Renal pelvis (tissue), 4 donors: Measurements from ENCODE around the gene GNAI3. TPM values are rescaled to one million over a fixed set of nuclear protein-coding genes. Genes with fewer than 3 reads are reported as not detected.

Source experiments
- DNase-seq: peaks from one replicate; pipeline ENCODE4 v3.0.0-alpha.2; 2013
- polyA plus RNA-seq, 3 donors: library from polyadenylated mRNA; unstranded; fragments of 120-200 nt; gene quantifications; one replicate each; pipeline ENCODE4 v1.2.1, GENCODE V29; 2013; ENCODE audit not compliant: insufficient read length in 3 of 3

Gene GNAI3
- polyA plus RNA-seq, 3 donors = 10.9 to 11.7 (median 11.4) TPM

- no peak for DNase-seq
Measured at GRCh38 chr1:109634292-109634691, 85.9 kb downstream of the GNAI3 start.

GRCh38 chr1:109634771-109635750 is 86.6 kb downstream of the GNAI3 start:
- DNase-seq = no peak

- no peak for DNase-seq
Measured at GRCh38 chr1:109635862-109636200, 87.4 kb downstream of the GNAI3 start.

- no peak for DNase-seq
Measured at GRCh38 chr1:109636201-109636952, 88.0 kb downstream of the GNAI3 start.

GRCh38 chr1:109637446-109637845 is 89.0 kb downstream of the GNAI3 start:
- no peak for DNase-seq

- DNase-seq = no peak
Measured at GRCh38 chr1:109639063-109639840, 90.8 kb downstream of the GNAI3 start.

GRCh38 chr1:109639841-109640184 is 91.4 kb downstream of the GNAI3 start:
- no peak for DNase-seq

- no peak for DNase-seq
Measured at GRCh38 chr1:109640285-109640865, 92.0 kb downstream of the GNAI3 start.

GRCh38 chr1:109641078-109641740 is 92.8 kb downstream of the GNAI3 start:
- no peak for DNase-seq

- no peak for DNase-seq
Measured at GRCh38 chr1:109641861-109642260, 93.4 kb downstream of the GNAI3 start.

- no peak for DNase-seq
Measured at GRCh38 chr1:109642626-109643025, 94.2 kb downstream of the GNAI3 start.

- DNase-seq = peak; percentile 70
Measured at GRCh38 chr1:109643385-109644230, 95.2 kb downstream of the GNAI3 start.

- no peak for DNase-seq
Measured at GRCh38 chr1:109644670-109645069, 96.3 kb downstream of the GNAI3 start.

GRCh38 chr1:109649491-109649914 is 101.1 kb downstream of the GNAI3 start:
- DNase-seq = no peak

- DNase-seq = no peak
Measured at GRCh38 chr1:109650609-109651008, 102.2 kb downstream of the GNAI3 start.

- no peak for DNase-seq
Measured at GRCh38 chr1:109652402-109652801, 104.0 kb downstream of the GNAI3 start.

GRCh38 chr1:109653306-109653705 is 104.9 kb downstream of the GNAI3 start:
- no peak for DNase-seq

- DNase-seq = no peak
Measured at GRCh38 chr1:109654519-109654918, 106.1 kb downstream of the GNAI3 start.

GRCh38 chr1:109655615-109656519 is 107.5 kb downstream of the GNAI3 start, which contains the start of gene GSTM4:
GSTM4 (plus strand) TSS chr1:109656099; CDS start chr1:109656390, 291 bp downstream.
- DNase-seq = peak; percentile 85
